ENCODE data around the gene BRCA2.

Gene BRCA2, protein sequence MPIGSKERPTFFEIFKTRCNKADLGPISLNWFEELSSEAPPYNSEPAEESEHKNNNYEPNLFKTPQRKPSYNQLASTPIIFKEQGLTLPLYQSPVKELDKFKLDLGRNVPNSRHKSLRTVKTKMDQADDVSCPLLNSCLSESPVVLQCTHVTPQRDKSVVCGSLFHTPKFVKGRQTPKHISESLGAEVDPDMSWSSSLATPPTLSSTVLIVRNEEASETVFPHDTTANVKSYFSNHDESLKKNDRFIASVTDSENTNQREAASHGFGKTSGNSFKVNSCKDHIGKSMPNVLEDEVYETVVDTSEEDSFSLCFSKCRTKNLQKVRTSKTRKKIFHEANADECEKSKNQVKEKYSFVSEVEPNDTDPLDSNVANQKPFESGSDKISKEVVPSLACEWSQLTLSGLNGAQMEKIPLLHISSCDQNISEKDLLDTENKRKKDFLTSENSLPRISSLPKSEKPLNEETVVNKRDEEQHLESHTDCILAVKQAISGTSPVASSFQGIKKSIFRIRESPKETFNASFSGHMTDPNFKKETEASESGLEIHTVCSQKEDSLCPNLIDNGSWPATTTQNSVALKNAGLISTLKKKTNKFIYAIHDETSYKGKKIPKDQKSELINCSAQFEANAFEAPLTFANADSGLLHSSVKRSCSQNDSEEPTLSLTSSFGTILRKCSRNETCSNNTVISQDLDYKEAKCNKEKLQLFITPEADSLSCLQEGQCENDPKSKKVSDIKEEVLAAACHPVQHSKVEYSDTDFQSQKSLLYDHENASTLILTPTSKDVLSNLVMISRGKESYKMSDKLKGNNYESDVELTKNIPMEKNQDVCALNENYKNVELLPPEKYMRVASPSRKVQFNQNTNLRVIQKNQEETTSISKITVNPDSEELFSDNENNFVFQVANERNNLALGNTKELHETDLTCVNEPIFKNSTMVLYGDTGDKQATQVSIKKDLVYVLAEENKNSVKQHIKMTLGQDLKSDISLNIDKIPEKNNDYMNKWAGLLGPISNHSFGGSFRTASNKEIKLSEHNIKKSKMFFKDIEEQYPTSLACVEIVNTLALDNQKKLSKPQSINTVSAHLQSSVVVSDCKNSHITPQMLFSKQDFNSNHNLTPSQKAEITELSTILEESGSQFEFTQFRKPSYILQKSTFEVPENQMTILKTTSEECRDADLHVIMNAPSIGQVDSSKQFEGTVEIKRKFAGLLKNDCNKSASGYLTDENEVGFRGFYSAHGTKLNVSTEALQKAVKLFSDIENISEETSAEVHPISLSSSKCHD (N-terminal part only)

DNA sequence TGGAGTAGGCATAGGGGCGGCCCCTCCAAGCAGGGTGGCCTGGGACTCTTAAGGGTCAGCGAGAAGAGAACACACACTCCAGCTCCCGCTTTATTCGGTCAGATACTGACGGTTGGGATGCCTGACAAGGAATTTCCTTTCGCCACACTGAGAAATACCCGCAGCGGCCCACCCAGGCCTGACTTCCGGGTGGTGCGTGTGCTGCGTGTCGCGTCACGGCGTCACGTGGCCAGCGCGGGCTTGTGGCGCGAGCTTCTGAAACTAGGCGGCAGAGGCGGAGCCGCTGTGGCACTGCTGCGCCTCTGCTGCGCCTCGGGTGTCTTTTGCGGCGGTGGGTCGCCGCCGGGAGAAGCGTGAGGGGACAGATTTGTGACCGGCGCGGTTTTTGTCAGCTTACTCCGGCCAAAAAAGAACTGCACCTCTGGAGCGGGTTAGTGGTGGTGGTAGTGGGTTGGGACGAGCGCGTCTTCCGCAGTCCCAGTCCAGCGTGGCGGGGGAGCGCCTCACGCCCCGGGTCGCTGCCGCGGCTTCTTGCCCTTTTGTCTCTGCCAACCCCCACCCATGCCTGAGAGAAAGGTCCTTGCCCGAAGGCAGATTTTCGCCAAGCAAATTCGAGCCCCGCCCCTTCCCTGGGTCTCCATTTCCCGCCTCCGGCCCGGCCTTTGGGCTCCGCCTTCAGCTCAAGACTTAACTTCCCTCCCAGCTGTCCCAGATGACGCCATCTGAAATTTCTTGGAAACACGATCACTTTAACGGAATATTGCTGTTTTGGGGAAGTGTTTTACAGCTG lies at the start of gene BRCA2, which contains the start of gene ZAR1L:
Gene BRCA2, plus strand, starts transcription at position 271 of the 790 bp plus-strand sequence. CDS start 953 bp downstream, outside the sequence.
Gene ZAR1L, minus strand, starts transcription at position 126 of the 790 bp plus-strand sequence. CDS start 3,438 bp downstream, outside the sequence.
- peak; percentile 87 for DNase-seq

DNA sequence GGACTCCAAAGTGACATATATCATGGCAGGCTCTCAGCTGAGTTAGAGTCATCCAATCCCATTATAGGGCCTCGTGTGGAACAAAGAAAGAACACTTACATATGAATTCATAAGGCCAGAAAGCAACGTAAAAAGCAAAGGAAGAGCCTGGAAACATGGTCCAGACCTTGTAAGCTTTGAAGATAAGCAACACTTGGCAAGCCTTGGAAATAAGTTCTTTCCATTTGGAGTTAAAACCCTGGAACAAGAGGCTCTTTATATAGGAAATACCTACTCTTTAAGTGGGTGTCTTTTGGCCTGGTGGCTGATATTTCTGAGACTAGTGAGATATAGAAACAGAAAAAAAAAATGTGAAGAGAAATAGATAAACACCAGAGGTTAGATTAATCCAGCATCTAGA lies 49.6 kb upstream of the BRCA2 start:
- DNase-seq: no peak

DNA sequence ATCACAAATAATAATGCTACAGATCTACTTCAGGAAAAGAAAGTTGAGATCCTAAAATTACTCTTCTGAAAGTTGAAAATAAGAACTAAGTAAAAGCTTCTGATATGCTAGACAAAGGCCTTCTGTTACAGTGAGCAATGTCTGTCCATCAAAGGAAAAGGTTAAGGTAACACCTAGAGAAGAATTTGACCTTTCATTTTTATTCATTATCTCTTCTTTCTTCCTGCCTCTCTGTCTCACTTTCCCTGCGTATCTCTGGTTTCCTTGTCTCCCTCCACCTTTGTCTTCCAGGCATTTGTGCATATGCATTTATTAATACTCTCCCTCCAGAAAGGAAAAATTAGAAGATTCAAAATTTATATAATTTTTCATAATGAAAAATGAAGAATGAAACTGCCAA lies 49.2 kb upstream of the BRCA2 start:
- no peak for DNase-seq

- peak; percentile 55 for DNase-seq
Measured at GRCh38 chr13:32267836-32268439, 47.4 kb upstream of the BRCA2 start.

DNA sequence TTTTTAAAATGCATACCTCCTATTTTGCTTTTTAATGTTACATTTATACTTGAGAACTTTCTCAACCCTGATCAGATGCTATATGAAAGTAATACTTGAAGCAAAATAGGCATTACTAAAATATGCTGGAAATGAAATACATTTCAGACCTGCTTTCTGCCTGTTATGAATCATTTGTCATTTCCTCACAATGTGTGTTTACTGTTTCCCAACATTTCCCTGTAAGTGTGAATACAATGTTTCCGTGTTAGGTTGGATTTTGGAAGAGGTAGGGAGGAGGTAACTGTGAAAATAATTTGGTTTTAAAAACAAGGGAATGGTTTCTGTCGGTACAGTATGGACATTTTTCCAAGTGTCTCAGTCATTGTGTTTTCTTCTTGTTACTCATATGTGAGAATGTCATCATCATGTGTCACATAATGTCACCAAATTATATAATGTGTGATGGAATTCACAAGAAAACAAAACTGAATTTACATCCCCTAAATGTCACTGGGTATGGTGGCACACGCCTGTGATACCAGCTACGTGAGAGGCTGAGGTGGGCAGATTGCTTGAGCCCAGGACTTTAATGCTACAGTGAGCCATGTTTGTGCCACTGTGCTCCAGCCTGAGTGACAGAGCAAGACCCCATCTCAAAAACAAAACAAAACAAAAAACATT lies 43.2 kb upstream of the BRCA2 start:
- no peak for DNase-seq

GRCh38 chr13:32277839-32278238 lies 37.5 kb upstream of the BRCA2 start:
- no peak for DNase-seq

- no peak for DNase-seq
Measured at GRCh38 chr13:32278426-32278825, 36.9 kb upstream of the BRCA2 start.

GRCh38 chr13:32281096-32281495 lies 34.2 kb upstream of the BRCA2 start:
- no peak for DNase-seq

DNA sequence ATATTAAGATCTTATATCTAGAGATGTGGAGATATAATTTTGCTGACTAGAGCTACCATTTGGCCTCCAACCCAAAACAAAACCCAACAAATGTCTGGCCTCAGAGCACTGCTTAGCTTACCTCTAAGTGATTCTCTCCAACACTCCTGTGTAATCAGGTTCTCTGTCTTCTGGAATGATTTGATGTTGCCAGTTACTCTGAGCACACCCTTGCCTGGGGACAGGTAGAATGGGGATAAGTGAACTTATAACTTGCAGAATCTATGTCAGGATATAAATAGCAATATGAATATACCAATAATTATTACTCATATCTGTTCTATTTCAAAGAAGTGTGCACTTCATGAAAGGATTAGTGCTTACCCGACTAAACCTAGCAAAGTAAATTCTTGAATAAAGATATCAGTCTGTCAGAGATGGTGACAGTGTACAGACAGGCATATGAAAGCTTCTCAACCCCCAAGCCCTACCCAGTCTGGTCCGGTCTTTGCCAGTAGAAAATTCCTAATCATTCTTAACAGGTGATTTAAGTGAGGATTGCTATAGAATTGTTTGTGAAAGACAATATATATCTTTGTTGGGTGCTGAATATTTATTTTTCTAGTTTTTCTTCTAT lies 33.1 kb upstream of the BRCA2 start:
- DNase-seq: no peak

DNA sequence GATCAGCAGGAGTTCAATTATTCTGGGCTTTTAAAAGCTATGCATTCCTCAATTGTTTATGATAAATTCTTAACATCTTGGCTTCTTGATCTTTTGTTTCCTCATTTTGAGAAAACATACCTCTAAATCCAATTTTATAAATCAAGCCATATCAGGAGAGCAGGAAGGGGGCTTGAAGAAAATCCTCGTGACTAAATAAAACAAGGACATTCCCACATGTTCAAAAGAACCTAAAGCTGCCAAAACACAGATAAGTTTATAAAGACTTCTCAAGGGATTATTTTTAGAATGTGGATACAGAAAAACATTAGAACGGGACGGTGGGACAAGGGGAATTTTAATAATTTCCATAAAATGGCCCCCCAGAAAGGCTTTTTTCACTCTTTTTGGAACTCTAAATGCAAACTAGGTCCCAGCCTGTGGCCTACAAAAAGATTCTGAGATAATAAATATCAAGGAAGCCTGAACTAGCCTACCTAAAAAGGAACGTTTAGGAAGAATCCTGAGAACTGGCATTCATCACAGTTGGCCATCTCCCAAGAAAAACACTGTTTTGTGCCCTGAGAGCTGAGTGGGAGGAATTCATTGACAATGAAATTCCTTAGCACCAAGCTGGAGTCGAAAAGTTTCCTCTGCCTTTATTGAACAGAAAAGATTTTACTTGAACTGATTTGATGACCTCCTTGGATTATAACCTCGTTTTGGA lies 30.2 kb upstream of the BRCA2 start:
- no peak for DNase-seq

DNA sequence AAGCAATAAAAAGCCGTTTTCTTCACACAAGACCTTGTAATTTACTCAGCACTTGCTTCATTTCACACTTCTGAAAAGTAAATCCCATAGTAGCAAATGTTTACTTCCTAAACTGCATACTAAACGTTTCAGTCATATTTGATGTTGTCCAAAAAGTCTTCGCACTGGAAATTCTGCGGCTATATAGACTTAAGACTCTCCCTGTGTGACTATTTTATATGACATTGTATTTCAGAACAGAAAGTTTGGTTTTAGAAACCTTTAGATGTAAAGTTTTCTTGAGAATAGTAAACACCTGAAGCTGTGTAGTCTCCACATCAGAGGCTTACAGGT lies 29.7 kb upstream of the BRCA2 start:
- no peak for DNase-seq

- no peak for DNase-seq
Measured at GRCh38 chr13:32297206-32297605, 18.1 kb upstream of the BRCA2 start.

GRCh38 chr13:32298695-32299094 lies 16.6 kb upstream of the BRCA2 start:
- DNase-seq: no peak

DNA sequence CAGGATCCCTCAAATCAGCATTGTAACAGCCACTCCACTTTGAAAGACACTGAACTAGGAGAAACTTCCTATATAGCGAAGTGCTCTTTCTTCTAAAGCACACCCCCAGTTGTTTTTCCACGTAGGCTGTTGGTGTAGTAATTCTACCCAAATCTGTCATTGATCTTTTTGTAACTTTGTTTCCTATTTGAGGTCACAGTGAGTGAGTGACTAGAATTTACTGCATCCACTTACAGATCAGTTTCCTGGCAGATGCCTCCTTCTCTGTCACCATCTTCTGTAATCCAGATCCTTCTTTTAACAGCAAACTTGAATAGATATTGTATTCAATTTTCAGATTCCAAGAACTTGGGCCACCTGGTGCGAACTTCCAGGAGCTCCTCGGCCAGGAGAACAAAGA lies 15.4 kb upstream of the BRCA2 start:
- no peak for DNase-seq

GRCh38 chr13:32300406-32300805 lies 14.9 kb upstream of the BRCA2 start:
- DNase-seq: no peak

- DNase-seq: no peak
Measured at GRCh38 chr13:32300920-32301319, 14.4 kb upstream of the BRCA2 start.

- no peak for DNase-seq
Measured at GRCh38 chr13:32302461-32302860, 12.8 kb upstream of the BRCA2 start.

DNA sequence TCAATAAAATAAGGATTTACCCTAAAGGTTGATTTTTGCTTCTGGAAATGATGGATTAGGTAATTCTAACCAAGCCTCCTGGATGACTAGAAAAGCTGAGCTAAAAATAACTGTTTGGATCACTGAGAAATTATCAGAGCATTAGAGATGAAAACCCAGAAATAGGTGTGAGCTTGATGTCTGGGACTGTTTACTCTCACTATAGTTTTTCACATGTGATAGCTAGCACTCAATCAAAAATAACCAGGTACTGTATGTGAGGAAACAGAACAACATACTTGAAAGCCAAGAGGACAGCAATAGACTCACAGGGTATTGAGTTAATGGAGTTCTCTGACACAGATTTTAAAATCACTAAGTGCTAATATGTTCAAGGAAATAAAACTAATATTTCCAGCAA lies 9.7 kb upstream of the BRCA2 start:
- DNase-seq: no peak

- DNase-seq: no peak
Measured at GRCh38 chr13:32309312-32310133, 5.8 kb upstream of the BRCA2 start.

All from CD4-positive, alpha-beta T cell treated with Interleukin-17A for 1 hour (primary cell).